H9 (cell line): ENCODE measurements around the gene KDSR. TPM values are rescaled to one million over a fixed set of nuclear protein-coding genes. Genes with fewer than 3 reads are reported as not detected.

Source experiments
- DNase-seq: peaks from one replicate; pipeline ENCODE4 v3.0.0-alpha.2; 2017
- H2AFZ ChIP-seq: one replicate; pipeline ENCODE4 v1.6.1; 2013; ENCODE audit warnings: mild to moderate bottlenecking, low read length, control low read depth, moderate library complexity
- H2AK5ac ChIP-seq: 2 replicates; pipeline ENCODE4 v1.6.1; 2013; ENCODE audit warnings: low read length, control low read depth, mixed read lengths; ENCODE audit not compliant: insufficient read length
- H2BK120ac ChIP-seq: one replicate; pipeline ENCODE4 v1.6.1; 2013; ENCODE audit warnings: low read depth, mild to moderate bottlenecking, low read length, control low read depth, inconsistent platforms; ENCODE audit not compliant: poor library complexity, severe bottlenecking
- H2BK12ac ChIP-seq: 2 replicates; pipeline ENCODE4 v1.6.1; 2013; ENCODE audit warnings: low read length, control low read depth, mixed read lengths, low read depth; ENCODE audit not compliant: insufficient read length
- H2BK15ac ChIP-seq: 2 replicates; pipeline ENCODE4 v1.6.1; 2013; ENCODE audit warnings: low read depth, low read length, control low read depth
- H2BK20ac ChIP-seq: one replicate; pipeline ENCODE4 v1.6.1; 2013; ENCODE audit warnings: low read depth, mild to moderate bottlenecking, low read length, control low read depth, inconsistent platforms; ENCODE audit not compliant: poor library complexity, severe bottlenecking
- H2BK5ac ChIP-seq: 2 replicates; pipeline ENCODE4 v1.6.1; 2013; ENCODE audit warnings: low read length, control low read depth, mixed read lengths; ENCODE audit not compliant: insufficient read length
- H3K14ac ChIP-seq: 2 replicates; pipeline ENCODE4 v1.6.1; 2013; ENCODE audit warnings: low read length, control low read depth; ENCODE audit not compliant: insufficient read depth
- H3K18ac ChIP-seq: 2 replicates; pipeline ENCODE4 v1.6.1; 2013; ENCODE audit warnings: low read depth, mild to moderate bottlenecking, mixed read lengths, low read length, control low read depth; ENCODE audit not compliant: insufficient read length
- H3K23ac ChIP-seq: 2 replicates; pipeline ENCODE4 v1.6.1; 2013; ENCODE audit warnings: low read length, control low read depth, mixed read lengths, low read depth; ENCODE audit not compliant: insufficient read length
- H3K23me2 ChIP-seq: 2 replicates; pipeline ENCODE4 v1.6.1; 2013; ENCODE audit warnings: low read depth, mild to moderate bottlenecking, mixed read lengths, low read length, control low read depth; ENCODE audit not compliant: insufficient read length, poor library complexity, severe bottlenecking
- H3K27ac ChIP-seq: 2 replicates; pipeline ENCODE4 v1.5.1; 2013; ENCODE audit warnings: low read length, control low read depth, mixed read lengths, low read depth; ENCODE audit not compliant: insufficient read length
- H3K27me3 ChIP-seq: 2 replicates; pipeline ENCODE4 v1.6.1; 2013; ENCODE audit warnings: low read length, control low read depth, inconsistent platforms; ENCODE audit not compliant: insufficient read depth
- H3K4ac ChIP-seq: 2 replicates; pipeline ENCODE4 v1.6.1; 2013; ENCODE audit warnings: low read depth, mild to moderate bottlenecking, control low read depth, inconsistent platforms, low read length, moderate library complexity
- H3K4me1 ChIP-seq: 2 replicates; pipeline ENCODE4 v1.6.1; 2013; ENCODE audit warnings: low read length, control low read depth, inconsistent platforms; ENCODE audit not compliant: insufficient read depth
- H3K4me2 ChIP-seq: 2 replicates; pipeline ENCODE4 v1.6.1; 2013; ENCODE audit warnings: low read length, control low read depth, mixed read lengths; ENCODE audit not compliant: insufficient read length, insufficient read depth
- H3K56ac ChIP-seq: 2 replicates; pipeline ENCODE4 v1.6.1; 2013; ENCODE audit warnings: low read depth, mild to moderate bottlenecking, mixed read lengths, low read length, control low read depth; ENCODE audit not compliant: insufficient read length
- H3K79me1 ChIP-seq: 2 replicates; pipeline ENCODE4 v1.6.1; 2013; ENCODE audit warnings: low read depth, mild to moderate bottlenecking, moderate library complexity, low read length, control low read depth, inconsistent platforms; ENCODE audit not compliant: insufficient read depth, poor library complexity, severe bottlenecking
- H3K79me2 ChIP-seq: 2 replicates; pipeline ENCODE4 v1.6.1; 2013; ENCODE audit warnings: low read length, control low read depth, inconsistent platforms; ENCODE audit not compliant: insufficient read depth
- H3K9ac ChIP-seq: 2 replicates; pipeline ENCODE4 v1.6.1; 2013; ENCODE audit warnings: low read length, control low read depth, mixed read lengths; ENCODE audit not compliant: insufficient read length; ENCODE audit errors: extremely low read depth
- H3K9me3 ChIP-seq: one replicate; pipeline ENCODE4 v1.6.1; 2013; ENCODE audit warnings: low read depth, low read length, inconsistent platforms; ENCODE audit not compliant: control insufficient read depth
- H3T11ph ChIP-seq: one replicate; pipeline ENCODE4 v1.6.1; 2013; ENCODE audit warnings: mild to moderate bottlenecking, low read length, control low read depth, inconsistent platforms
- H4K20me1 ChIP-seq: one replicate; pipeline ENCODE4 v1.6.1; 2013; ENCODE audit not compliant: control insufficient read depth, insufficient read length, insufficient read depth
- H4K5ac ChIP-seq: 2 replicates; pipeline ENCODE4 v1.6.1; 2013; ENCODE audit warnings: low read depth, mild to moderate bottlenecking, mixed read lengths, low read length, control low read depth; ENCODE audit not compliant: insufficient read length
- H4K8ac ChIP-seq: replicated peaks from 2 replicates; pipeline ENCODE4 v1.6.1; 2013; ENCODE audit warnings: low read length, control low read depth, mixed read lengths, low read depth; ENCODE audit not compliant: insufficient read length
- H4K91ac ChIP-seq: 2 replicates; pipeline ENCODE4 v1.6.1; 2013; ENCODE audit warnings: low read depth, mild to moderate bottlenecking, moderate library complexity, mixed read lengths, low read length, control low read depth; ENCODE audit not compliant: insufficient read length
- H3K27ac Mint-ChIP-seq, 3 experiments: 2 replicates in 2 of 3; 3 replicates in 1 of 3; pipeline ENCODE4 v1.8.0; 2020 to 2021; ENCODE audit warnings: mixed read lengths in 3 of 3, mild to moderate bottlenecking in 1 of 3, moderate library complexity in 1 of 3
- H3K27me3 Mint-ChIP-seq: 2 replicates; pipeline ENCODE4 v1.8.0; 2021; ENCODE audit warnings: low read depth, mild to moderate bottlenecking, moderate library complexity, mixed read lengths
- H3K36me3 Mint-ChIP-seq, 3 experiments: 2 replicates in 2 of 3; 3 replicates in 1 of 3; pipeline ENCODE4 v1.8.0; 2020 to 2021; ENCODE audit warnings: low read depth in 3 of 3, mixed read lengths in 3 of 3; ENCODE audit not compliant: insufficient read depth in 1 of 3
- H3K4me1 Mint-ChIP-seq, 2 experiments: 2 replicates each; pipeline ENCODE4 v1.8.0; 2020; ENCODE audit warnings: mixed read lengths in 2 of 2
- H3K4me3 Mint-ChIP-seq, 2 experiments: 2 replicates in 1 of 2; 3 replicates in 1 of 2; pipeline ENCODE4 v1.8.0; 2020 to 2021; ENCODE audit warnings: mild to moderate bottlenecking in 2 of 2, mixed read lengths in 2 of 2, moderate library complexity in 1 of 2
- H3K9me3 Mint-ChIP-seq, 2 experiments: 2 replicates in 1 of 2; 3 replicates in 1 of 2; pipeline ENCODE4 v1.8.0; 2020; ENCODE audit warnings: mild to moderate bottlenecking in 2 of 2, mixed read lengths in 2 of 2, moderate library complexity in 1 of 2
- WGBS: extraction: QIAGEN DNeasy Blood & Tissue Kit; methylation state at CpG from one replicate; pipeline ENCODE4 v1.1.7; 2013; ENCODE audit warnings: missing lambda C conversion rate, low lambda C conversion rate, mixed read lengths; ENCODE audit not compliant: insufficient read length; ENCODE audit errors: extremely low coverage; 5-methylcytosine and 5-hydroxymethylcytosine counted together
- total RNA-seq: library from RNA; stranded (reverse); gene quantifications from 2 replicates; pipeline ENCODE4 v1.2.1, GENCODE V29; 2021
- TF ChIP-seq, protein P1 (sequence below): fragments of 200-600 bp; sonication (generic); conservative IDR thresholded peaks from 3 replicates; pipeline ENCODE4 v1.8.0; 2021; ENCODE audit warnings: antibody characterized with exemption, mild to moderate bottlenecking

The KDSR gene
- total RNA-seq, 1 experiment from 2014 or later: 58.5 TPM

- no peak overlapping the region for H2AFZ ChIP-seq
- H2AK5ac ChIP-seq: no peak overlapping the region
- Mint-ChIP-seq H3K27me3 (peaks cover 2% of the 10 kb centered on the region; the same call in 1 of the 2 replicates), H3K4me1 (no peaks in the 10 kb centered on the region), H3K27ac (no peak overlapping the region), H3K9me3 (no peaks in the 10 kb centered on the region), H3K4me3 (no peak overlapping the region), H3K36me3 (no peaks in the 10 kb centered on the region)
- no peaks in the 10 kb centered on the region; the same call in 1 of the 2 replicates for H3K4me1 ChIP-seq
- H3K14ac ChIP-seq: no peak overlapping the region; the same call in 1 of the 2 replicates
- H4K5ac ChIP-seq: no peak overlapping the region
- no peak overlapping the region for H3K18ac ChIP-seq
- no peak overlapping the region for H2BK120ac ChIP-seq
- H3K9ac ChIP-seq: no peak overlapping the region
- no peaks in the 10 kb centered on the region for H4K20me1 ChIP-seq
- H3K4ac ChIP-seq: no peak overlapping the region
- no peak overlapping the region for H4K91ac ChIP-seq
- no peak overlapping the region for H3K27ac ChIP-seq
- no peak overlapping the region for H3T11ph ChIP-seq
- no peak overlapping the region for H2BK15ac ChIP-seq
- no peak overlapping the region for H3K56ac ChIP-seq
- no peak overlapping the region for H2BK20ac ChIP-seq
- DNase-seq: no peak
- H3K9me3 ChIP-seq: no peaks in the 10 kb centered on the region
- no peak overlapping the region for H2BK12ac ChIP-seq
- no peaks in the 10 kb centered on the region for H3K23me2 ChIP-seq
- H2BK5ac ChIP-seq: no peak overlapping the region
- H3K79me2 ChIP-seq: no peaks in the 10 kb centered on the region
- H4K8ac ChIP-seq: no peak overlapping the region
- H3K4me2 ChIP-seq: no peak overlapping the region
- TF ChIP-seq, protein P1, sequence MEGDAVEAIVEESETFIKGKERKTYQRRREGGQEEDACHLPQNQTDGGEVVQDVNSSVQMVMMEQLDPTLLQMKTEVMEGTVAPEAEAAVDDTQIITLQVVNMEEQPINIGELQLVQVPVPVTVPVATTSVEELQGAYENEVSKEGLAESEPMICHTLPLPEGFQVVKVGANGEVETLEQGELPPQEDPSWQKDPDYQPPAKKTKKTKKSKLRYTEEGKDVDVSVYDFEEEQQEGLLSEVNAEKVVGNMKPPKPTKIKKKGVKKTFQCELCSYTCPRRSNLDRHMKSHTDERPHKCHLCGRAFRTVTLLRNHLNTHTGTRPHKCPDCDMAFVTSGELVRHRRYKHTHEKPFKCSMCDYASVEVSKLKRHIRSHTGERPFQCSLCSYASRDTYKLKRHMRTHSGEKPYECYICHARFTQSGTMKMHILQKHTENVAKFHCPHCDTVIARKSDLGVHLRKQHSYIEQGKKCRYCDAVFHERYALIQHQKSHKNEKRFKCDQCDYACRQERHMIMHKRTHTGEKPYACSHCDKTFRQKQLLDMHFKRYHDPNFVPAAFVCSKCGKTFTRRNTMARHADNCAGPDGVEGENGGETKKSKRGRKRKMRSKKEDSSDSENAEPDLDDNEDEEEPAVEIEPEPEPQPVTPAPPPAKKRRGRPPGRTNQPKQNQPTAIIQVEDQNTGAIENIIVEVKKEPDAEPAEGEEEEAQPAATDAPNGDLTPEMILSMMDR: no peak
- H3K23ac ChIP-seq: no peak overlapping the region
- no peaks in the 10 kb centered on the region for H3K79me1 ChIP-seq
- H3K27me3 ChIP-seq: no peaks in the 10 kb centered on the region
- no CpG with 5 or more reads among the region's 6 CpGs for WGBS
These were observed 60.8 kb downstream of the KDSR start for GRCh38 chr18:63306249-63306648.
